SK-MEL-5 (cell line): ENCODE measurements around the gene KCNE4. TPM values are rescaled to one million over a fixed set of nuclear protein-coding genes. Genes with fewer than 3 reads are reported as not detected.

Source experiments
- DNase-seq: peaks from one replicate; pipeline ENCODE4 v3.0.0-alpha.2; 2016; ENCODE audit warnings: low read depth, low spot score
- in situ Hi-C: cut with HindIII; loops from 2 replicates; pipeline ENCODE4 v1.10.0; 2016; ENCODE audit warnings: low sequenced_read_pairs, high pct_unique_total_duplicates, low pct_unique_long_range_greater_than_20kb
- total RNA-seq: library from RNA; depleted of rRNA; stranded (reverse); fragments of >200 nt; shearing (Covaris generic); gene quantifications from 2 replicates; pipeline ENCODE4 v1.2.3, GENCODE V29; 2014

Gene KCNE4
- total RNA-seq, 1 experiment from 2014 or later: 13.7 TPM

- DNase-seq: no peak
- in situ Hi-C loops: no loop called here
Observed at GRCh38 chr2:223036790-223037444, 15.1 kb upstream of the KCNE4 start.

DNA sequence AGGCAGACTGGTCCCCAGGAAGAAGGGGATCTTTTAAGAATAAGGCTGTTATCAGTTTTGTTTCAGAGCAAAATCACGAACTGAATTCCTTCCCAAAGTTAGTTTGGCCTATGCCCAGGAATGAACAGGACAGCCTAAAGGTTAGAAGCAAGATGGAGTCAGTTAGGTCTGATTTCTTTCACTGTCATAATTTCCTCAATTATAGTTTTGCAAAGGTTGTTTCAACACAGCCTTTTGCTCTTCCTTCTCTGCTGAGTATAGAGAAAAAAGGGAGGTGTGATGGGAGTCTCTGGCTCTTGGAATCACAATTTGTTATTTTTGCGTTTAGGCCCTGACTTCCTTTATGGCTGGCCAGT lies 14.6 kb upstream of the KCNE4 start:
- in situ Hi-C loops: no loop called here
- DNase-seq: no peak

DNA sequence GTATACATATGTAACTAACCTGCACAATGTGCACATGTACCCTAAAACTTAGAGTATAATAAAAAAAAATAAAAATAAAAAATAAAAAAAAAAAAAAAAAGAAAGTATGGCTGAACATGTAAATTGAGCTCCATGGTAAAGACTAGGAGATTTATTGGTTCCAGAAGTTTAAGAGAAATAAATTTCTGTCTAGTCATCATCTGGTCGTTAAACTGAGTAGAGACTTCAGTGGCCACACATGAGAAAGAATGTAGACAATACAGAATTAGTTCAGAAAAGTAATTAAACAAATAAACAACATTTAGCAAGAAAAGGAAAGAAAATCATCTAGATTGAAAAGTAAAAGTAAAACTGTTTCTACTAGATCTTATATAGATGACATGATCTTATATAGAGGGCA lies 12.4 kb upstream of the KCNE4 start:
- DNase-seq: no peak
- in situ Hi-C loops: no loop called here

DNA sequence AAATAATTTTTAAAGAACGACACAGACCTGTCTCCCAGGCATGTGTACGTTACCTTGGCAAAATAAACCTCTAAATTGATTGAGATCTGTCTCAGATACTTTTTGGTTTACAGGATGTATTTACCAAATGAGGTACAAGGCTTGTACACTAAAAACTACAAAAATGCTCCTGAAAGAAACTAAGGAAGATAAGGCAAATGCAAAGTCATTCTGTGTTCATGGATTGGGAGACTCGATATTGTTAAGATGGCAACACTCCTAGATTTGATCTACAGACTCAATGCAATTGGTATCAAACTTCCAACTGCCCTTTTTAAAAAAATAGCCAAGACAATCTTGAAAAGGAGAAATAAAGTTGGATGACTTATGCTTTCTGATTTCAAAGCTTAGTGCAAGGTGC lies 11.5 kb upstream of the KCNE4 start:
- no peak for DNase-seq
- in situ Hi-C loops: no loop called here

DNA sequence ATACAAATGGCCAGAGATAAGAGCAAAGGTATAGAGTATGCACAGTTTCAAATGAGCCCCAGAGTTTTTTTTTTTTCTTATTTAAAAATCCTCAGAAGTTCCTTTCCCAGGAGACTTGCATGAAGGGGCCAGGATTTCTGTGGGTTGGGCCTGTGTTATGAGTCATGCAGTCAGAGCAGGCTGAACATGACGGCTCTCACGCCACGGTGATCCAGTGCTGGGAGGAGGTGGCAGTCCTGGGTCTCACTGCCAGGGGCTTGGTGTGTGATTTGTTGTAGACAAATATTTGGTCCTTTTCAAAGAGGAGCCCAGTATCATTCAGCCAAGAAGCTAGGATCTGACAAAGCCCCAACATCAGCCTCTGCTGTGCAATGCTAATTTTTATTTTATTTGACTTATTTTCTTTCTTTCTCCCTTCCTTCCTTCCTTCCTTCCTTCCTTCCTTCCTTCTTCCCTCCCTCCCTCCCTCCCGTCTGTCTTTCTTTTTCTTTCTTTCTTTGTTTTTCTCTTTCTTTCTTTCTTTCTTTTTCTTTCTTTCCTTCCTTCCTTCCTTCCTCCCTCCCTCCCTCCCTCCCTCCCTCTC lies 10.4 kb upstream of the KCNE4 start:
- DNase-seq: peak; percentile 90
- in situ Hi-C loops: no loop called here

DNA sequence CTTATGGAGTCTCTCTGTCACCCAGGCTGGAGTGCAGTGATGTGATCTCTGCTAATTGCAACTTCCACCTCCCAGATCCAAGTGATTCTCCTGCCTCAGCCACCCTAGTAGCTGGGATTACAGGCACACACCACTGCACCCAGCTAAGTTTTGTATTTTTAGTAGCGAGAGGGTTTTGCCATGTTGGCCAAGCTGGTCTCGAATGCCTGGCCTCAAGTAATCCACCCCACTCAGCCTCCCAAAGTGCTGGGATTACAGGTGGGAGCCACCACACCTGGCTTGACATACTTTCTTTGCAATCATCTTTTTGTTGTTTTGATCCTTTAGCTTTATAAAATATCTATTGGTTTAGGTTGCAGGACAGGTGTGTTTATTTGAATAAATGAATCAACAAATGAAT lies 9.7 kb upstream of the KCNE4 start:
- DNase-seq: no peak
- in situ Hi-C loops: no loop called here

DNA sequence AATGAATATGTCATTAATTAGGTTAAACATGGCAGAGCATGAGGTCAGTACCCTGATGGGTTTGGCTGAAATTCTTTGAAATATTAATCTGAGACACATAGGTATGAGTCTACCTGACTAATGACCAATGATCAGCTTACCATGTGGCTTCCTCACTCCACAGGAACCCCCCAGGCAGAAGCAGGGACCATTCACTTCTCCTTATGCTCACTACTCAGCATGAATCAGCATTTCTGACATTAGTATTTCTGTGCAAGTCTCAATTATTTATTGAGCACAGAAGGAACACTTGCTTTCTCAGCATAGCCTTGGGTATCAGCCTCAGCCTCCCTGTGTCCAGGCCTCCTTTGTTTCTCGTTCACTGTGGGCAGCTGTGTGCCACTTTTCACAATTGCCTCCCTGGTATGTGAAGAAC lies 9.3 kb upstream of the KCNE4 start:
- in situ Hi-C loops: no loop called here
- DNase-seq: peak; percentile 37

DNA sequence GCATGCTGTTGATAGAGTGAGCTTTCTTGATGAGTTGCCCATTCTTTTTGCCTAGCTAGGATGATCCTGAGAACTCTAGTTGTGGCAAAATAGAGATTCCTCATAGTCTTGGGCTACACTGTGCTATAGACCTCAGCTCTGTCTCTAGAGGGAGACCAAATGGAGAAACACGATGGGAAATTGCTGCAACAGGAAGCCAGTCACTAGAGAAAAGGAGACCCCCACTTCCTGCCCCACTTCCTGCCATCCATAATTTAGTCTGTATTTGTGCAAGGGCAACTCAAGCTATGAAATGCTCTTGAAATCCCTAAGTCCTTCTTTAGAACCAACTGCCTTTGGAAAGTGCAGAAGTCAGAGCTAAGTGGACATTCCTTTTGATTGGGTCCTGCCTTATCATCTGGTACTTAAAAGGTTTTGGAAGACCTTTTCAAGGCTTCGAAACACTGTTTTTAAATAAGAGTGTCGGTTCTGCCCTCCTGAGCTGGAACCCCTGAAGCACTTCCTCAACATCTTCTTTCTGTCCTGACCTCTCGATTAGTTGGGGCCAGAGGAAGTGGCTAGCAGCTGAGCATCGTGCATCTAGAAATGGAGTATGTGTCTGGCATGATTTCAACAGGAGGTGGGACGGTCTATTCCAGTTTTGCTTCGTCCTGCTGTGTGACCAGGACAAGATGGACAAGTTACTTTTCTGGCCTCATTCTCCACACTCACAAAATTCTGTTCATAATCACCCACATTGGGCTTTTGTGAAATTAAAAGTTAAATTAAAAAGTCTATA lies 8.6 kb upstream of the KCNE4 start:
- DNase-seq: no peak
- in situ Hi-C loops: no loop called here

DNA sequence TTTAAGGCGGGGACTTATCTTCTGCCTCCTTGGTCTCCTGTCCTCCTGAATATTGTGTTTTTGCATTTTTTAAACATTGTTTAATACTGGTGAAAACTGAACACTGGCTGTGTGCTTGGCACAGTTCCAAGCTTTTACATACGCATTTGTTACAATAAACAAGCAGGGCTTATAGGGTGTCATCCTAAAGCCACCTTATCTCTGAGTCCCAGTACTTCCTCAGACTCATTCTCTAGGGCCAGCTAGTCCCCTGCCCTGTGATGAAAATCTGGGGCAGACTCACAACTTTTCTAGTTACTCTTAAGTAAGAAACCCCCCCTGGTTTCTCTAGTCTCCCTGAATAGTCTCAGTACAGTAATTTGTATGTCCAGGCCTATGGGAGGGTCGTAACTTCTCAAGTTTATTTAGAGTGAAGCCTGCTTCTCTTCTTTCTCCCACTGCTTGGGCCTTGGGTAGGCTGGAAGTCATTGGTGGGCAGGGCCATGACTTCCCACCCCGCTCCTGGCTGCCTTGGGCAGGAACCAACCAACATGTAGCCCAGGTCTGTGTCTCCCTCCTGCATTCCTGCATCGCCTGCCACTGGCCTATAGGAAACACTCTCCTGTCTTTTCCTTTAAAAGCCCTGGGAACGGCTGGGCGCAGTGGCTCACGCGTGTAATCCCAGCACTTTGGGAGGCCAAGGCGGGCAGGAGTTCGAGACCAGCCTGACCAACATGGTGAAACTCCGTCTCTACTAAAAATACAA lies 7.7 kb upstream of the KCNE4 start:
- DNase-seq: no peak
- in situ Hi-C loops: no loop called here

GRCh38 chr2:223044916-223045700 lies 6.9 kb upstream of the KCNE4 start:
- in situ Hi-C loops: no loop called here
- DNase-seq: no peak

DNA sequence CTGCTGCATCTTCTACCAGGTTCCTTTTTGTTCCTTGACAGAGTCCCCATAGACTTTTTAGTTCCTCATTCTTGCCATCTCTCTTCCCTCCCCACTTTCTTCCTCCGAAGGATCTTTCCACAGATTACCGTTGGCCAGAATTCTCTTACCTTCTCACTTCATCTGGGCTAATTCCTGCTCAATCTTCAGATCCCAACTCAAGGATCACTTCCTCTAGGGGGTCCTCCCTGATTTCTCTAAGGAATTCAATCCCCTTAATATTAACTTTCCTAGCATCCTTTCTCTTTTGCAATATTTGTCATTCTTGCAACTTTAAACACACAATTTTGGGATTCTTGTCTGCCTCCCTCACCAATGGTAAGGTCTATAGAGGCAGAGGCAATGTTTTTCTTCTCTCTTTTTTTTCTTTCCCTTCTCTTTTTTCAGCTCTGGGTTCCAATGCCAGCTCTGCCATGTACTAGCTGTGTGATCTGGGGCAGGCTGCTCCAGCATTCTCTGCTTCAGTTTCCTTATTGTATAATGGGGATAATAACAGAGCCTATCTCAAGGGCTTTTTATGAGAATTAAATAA lies 5.4 kb upstream of the KCNE4 start:
- in situ Hi-C loops: no loop called here
- no peak for DNase-seq

GRCh38 chr2:223047260-223047761 lies 4.7 kb upstream of the KCNE4 start:
- in situ Hi-C loops: no loop called here
- no peak for DNase-seq

GRCh38 chr2:223048519-223048918 lies 3.5 kb upstream of the KCNE4 start:
- in situ Hi-C loops: no loop called here
- no peak for DNase-seq

- peak; percentile 25 for DNase-seq
- in situ Hi-C loops: no loop called here
Observed at GRCh38 chr2:223049356-223049755, 2.6 kb upstream of the KCNE4 start.

DNA sequence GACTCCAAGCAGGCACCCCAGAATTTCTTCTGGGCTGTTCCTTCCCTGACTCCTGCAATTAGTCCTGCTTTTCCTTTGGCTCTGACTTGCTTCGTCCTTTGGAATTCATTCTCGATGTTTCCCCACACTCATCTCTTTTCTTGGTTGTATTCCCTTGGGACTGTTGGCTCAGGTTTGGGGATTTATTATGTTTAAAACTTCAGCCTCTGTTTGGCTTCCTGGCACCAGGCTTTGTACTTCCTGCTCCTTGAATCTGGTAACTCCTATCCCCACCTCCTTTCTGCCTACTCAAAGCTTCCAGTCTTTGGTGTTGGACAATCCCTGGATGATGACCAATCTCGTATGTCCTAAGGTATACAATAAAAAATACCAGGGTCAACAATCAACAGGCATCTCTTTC lies 1.8 kb upstream of the KCNE4 start:
- no peak for DNase-seq
- in situ Hi-C loops: no loop called here

GRCh38 chr2:223050900-223051504 lies 988 bp upstream of the KCNE4 start:
- no peak for DNase-seq
- in situ Hi-C loops: no loop called here
